Measurements from ENCODE around the gene R3HDM2.
A peak's percentile ranks its signal among the peaks of the same experiment; 100 is the strongest.

The R3HDM2 gene

DNA sequence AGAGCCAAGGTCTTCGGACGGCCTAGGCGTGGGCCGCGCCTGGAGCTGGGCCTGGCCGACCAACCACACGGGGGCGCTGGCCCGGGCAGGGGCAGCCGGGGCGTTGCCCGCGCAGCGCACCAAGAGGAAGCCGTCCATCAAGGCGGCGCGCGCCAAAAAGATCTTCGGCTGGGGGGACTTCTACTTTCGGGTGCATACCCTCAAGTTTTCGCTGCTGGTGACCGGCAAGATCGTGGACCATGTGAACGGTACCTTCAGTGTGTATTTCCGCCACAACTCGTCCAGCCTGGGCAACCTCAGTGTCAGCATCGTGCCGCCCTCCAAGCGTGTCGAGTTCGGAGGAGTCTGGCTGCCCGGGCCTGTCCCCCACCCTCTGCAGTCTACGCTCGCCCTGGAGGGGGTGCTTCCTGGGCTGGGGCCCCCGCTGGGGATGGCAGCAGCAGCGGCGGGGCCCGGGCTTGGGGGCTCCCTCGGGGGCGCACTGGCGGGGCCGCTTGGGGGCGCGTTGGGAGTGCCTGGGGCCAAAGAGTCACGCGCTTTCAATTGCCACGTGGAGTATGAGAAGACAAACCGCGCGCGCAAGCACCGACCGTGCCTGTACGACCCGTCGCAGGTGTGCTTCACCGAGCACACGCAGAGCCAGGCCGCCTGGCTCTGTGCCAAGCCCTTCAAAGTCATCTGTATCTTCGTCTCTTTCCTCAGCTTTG lies 205.7 kb downstream of the R3HDM2 start:
- DNase-seq: no peak

DNA sequence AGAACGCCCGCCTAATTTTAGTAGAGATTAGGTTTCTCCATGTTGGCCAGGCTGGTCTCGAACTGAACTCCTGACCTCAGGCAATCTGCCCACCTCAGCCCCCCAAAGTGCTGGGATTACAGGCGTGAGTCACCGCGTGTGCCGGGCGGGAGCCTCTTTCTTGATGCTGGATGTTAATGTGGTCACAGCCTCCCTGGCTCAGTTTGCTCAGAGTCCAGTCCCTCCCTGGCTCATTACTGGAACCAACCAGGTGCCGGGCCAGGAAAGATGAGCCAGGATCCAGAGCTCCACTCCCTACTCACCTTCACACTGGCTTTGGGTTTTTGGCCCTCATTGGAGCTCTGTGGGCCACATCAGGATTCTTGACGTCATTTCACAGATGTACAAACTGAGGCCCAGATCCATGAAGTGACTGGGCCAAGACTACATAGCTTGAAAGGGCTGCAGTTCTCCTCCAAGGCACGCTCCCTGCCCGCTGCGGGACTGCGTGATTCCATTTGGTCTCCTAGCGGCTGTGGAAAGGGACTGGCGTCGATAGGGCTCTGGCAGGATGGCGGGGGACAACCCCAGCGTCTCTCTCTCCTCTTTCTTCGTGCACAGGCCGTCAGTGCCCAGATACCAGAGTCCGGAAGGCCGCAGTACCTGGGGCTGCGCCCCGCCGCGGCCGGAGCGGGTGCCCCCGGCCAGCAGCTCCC lies 206.4 kb downstream of the R3HDM2 start:
- DNase-seq: no peak

DNA sequence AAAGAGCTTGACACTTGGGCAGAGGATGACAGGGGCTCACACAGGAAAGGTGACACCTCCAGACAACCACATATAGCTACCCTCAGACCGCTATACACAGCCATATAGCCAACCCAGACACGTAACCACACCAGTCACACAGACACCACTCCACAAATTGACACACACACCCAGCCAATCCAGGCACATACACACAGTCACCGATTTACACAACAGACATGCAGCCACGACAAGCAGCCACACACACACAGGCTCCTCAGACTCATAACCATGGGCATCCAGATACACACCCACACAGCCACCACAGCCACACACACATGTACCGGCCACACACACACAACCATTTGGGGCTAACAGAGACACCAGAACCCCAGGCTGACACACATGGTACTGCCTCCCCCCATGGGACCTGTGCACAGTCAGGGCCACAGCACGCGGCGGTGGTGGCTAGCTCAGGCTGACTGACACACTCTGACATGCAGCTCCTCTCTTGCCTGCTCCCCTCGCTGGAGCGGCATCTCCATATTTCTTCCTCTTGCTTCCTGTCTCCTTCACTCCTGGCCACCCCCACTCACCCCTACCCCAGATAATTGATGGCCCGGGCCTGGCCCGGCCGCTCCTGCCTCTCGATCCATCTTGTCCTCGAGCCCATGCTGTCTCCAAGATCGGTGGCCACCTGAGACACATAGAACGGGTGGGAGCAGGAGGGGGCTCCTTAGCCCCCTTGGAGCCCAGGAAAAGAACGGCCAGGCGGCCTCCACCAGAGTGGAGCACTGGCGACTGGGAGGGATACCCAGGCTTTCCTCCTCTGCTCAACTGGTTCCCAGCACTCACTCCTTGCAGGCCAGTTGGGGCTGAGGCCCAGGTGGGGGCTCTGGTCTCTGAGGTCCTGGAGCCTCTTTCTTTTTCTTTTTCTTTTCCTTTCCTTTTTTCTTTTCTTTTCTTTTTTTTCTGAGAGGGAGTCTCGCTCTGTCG lies 207.4 kb downstream of the R3HDM2 start:
- no peak for DNase-seq

DNA sequence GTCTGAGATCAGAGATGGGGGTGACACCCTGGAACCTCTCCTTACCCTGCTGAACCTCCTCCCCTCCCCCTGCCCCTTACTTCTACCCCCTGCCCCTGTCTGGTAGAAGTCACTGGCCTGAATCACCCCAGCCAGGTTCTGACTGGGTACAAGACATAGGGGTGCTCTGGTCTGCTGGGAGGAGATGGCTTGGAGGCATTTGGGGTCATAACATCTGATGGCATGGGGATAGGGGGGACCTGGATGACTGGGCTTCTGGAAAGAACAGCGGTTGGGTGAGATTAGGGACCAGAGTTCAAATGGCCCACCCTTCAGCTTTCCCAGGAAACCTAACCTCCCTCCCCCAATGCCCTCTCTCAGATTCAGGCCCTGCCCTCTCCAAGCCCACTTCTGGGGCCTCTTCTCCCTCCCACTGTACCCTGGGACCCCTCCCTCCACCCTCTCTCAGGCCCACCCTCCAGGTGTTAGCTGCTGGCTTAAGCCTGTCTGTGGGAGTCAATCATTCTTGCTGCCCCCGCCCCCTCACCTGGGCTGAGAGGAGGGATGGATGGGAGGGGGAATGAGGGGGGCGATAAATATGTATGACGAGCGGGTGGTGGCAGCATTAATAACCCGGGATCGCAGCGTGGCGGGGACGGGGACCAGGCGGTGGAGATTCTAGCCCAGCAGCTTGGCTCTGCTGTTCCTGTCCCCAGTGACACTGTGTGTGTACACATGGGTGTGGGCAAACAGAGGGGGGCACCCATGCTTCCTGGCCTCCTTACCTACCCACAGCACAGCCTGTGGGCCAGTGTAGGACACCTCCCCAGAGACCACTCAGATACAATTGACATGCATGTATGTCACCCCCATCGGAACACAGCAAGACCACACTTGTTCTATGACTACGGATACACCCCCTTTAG lies 208.3 kb downstream of the R3HDM2 start:
- DNase-seq: no peak

DNA sequence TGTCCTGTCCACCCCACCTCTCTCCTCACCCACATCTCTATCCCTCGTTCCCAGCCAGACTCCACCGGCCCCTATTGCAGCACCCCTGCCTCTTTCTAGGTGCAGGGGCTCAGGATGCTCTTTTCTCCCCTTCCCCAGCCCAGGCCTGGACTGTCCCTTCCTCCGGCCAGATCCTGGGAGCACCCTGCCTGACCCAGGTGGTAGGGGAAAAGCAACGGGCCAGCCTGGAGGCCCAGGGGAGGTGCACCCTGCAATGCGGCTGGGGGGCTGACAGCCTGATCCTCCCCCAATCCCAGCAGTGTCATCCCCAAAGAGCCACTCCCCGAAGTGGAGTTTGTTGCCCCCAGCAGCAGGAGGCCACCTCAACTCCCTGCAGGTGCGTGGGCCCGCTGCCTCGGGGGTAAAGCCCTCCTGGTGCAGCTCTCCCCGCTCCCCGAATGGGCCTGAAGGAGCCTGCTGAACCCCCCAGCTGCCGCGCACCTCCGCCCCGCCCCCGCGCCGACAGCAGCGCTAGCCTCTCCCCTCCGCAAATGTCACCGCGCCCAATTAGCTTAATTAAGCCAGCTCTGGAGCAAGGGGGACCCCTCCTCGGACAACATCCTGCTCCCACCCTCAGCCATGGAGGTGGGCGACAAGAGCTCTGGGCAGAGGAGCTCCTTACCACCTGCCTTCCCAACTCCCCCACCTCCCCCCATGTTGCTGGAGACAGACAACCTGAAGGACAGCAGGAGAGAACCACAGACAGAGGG lies 209.5 kb downstream of the R3HDM2 start:
- DNase-seq: no peak

DNA sequence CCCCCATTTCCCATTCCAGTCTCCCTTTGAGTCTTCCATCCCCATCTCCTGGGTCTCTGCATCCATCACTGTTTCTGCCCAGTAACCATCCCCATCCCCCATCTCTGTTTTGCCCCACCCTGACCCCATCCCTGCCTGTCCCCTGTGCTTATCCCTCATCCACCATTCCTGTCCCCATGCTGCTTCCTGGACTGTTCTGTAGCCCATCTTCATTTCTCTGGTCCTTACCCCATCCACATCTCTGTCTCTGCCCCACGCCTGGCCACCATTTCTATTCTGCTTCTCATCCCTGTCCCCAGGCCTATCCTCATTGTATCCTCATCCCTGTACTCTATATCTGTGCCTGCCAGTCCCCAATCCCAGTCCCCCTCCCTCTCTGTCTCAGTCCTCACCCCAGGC lies 210.1 kb downstream of the R3HDM2 start:
- DNase-seq: no peak

DNA sequence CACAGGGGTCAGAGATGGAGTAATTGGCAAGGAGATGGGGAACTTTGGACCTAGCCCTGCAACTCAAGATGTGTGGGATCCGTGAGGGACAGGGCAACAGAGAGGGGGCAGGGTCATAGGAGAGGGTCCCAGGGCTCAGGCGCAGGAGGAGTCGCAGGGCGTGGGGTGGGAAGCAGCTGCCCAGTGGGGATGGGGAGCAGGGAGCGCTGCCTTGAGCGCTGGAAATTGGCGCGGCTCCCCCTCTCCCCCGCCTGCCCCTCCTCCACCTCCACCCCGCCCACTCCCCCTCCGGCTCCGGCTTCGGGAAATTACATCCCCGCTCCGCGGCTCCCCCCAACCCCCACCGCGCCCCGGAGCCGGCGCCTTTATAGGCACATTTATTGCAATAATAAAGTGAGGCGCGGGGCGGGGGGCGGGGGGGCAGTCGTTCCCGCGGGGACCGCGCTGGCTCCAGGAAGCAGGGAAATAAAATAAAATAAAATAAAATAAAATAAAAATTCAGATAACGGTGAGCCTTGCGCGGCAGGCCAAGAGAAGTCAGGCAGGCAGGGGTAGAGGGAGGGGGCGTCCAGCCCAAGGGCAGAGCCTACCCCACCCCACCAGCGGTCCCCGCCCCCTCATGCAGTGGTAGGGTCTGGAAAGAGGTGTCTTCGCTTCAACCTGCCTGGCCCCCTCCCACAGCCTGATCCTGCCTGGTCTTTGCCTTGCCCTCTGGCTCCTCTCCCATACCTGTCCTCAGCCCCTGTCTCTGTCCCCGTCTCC lies 210.7 kb downstream of the R3HDM2 start:
- no peak for DNase-seq

DNA sequence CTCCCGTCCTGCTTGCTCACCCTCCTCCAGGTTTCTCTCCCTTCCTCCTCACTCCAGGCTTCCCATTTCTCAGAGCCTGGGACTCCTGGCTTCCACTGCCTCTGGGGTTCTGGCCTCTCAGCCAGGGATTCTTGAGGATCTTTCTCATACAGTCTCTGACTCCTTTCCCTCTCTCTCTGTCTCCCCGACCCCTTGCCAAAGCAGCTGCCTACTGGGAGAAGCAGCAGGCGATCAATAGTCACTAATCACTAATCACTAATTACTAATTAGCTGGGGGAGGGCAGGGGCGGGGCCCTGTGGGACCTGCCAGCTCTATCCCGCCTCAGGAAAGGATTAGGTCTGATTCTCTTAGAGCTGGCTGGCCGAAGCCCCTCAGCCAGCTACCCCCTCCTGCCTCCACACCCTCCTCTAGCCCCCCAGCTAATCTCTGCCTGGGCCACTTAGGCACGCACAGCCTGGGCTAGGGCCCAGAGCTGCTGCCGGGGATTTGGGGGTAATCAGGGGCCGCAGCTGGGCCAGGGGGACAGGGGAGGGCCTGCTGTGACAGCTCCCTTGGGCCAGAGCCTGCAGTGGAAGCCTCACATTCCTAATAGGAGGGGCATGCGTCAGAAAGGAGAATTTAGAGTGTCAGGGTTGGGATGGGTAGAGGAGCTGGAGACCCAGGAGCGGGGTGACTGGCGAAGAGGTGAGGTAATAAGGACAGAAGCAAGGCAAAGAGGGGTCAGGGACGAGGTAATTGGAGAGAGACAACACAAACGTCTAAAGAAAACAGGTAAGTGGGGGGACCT lies 211.4 kb downstream of the R3HDM2 start:
- no peak for DNase-seq

DNA sequence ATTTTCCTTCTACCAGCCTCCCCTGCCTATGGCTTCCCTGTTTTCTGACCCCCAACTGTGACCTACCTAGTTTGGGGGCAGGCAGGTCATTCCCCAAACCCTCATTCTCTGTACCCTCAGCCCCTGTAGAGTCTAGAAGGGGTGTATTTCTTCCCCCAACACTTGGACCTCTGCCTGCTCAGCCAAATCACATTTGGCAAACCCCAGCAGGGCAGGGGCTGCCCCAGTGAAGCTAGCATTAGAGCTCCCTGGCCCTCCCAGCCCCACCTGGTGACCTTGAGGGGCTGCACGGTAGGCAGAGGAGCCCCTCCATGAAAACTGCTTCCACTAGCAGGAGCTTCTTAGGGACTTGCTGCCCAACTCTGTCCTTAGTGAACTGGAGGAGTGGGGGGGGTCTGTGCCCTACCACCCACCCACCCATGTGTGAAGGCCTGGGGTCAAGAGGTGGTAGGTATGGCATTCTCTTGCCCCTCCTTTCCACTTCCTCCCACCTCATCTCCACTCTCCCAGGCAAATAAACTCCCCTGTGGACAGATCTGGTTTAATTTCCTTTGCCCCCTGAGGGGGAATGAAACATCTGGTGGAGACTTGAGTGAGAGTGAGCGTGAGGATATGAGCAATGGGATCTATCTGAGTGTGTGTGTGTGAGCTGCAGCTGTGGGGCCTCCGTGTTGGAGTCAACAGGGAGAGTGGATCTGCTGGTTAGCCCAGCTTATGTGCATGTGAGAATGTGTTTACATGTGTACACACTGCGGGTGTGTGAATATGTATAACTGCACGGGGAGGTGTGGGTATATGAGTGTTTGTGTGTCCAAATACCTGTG lies 212.6 kb downstream of the R3HDM2 start:
- DNase-seq: no peak

DNA sequence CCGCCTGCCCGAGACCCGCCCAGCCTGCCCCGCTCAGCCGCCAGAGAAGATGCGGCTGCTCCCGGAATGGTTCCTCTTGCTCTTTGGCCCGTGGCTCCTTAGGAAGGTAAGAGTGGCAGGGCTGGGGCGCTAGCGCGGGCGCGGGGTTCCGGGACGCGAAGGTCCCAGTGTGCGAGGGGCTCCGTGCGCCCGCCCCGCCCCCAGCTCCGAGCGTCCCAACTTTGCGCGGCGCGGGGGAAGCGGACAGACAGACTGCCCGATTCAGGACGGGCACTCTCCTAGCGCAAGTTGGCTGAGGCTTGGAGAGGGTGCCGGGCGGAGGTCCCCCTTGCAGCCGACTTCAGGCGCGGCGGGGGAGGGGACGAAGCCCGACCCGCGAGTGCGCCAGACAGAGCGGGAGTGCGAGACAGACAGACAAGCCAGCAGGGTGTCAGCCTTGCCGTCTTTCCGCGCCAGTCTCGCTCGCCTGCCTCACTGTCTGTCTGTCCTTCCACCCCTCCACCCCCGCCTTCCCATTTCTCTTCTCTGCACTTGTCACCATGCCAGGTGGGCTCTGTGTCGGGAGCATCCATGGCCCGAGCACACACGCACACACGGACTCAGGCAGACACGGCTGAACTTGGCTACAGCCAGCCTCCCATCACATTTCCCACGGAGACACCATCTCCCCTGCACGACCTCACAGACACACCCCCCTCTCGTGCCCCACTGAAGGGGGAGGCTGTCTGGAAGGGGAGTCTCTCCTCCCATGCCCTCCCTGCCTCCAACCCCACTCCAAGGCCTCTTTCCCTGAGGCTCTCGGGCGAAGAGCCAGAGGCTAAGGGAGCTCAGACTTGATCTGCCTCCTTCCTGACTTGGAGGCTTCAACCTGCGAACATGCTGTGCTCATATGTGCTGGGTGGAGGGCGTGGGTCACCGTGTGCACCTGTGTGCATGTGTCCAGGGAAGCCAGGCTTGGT lies 213.6 kb downstream of the R3HDM2 start:
- no peak for DNase-seq

DNA sequence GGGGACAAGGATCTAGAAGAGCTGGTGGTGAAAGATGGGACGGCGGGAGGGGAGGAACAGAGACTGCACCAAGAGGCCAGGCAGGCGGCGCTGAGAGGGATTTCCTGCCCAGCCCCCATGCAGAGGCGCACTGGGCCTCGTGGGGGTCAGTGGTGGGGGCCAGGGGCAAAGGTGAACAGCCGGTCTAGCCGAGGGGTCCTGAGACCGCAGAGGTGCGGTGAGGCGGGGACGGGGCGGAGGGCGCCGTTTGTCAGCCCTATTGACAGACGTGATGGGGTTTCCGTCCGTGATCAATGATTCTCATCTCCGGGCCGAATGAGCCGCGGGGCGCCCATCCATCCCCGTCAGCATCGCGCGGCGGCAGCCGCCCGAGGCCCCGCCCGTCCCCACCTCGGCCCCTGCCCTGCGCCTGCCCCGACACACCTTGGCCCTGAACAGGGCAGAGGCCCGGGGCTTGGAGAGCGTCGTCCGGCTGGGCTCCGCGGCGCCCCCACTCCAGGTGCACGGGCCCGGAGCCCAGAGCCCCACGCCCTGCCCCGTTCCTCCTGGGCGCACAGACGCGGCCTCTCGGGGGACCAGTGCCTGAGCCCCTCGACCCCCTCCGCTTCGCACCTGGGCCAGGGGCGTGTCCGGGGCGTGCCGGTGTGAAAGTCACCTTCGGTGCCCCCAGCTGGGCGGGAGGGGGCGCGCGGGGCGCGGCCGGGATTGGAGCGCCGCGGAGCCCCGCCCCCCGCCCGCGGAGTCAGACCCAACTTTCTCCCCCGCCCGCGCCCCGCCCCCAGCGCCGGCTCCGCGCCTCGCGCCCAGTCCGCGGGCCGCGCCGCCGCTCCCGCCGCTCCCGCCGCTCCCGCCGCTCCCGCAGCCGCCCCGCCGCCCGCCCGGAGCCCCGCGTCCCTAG lies 214.6 kb downstream of the R3HDM2 start, which contains the start of gene NXPH4:
Gene NXPH4 (plus strand): TSS at position 781 of the 898 bp plus-strand sequence. CDS start 176 bp downstream, outside the sequence.
- DNase-seq: no peak

DNA sequence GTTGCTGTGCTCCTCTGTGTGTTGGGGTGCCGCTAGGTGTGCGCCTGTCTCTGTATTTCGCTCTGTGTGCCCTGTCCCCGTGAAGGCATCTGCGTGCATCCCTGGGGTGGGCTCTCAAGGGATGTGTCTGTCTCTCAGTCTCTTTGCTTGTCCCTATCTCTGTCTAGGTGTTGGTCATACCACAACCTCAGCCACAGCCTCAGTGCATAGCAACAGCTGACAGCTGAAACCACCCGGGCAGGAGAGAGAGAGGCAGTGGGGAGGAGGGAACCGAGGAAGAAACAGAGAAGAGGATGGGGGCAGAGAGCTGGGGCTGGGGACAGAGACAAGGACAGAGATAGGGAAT lies 215.2 kb downstream of the R3HDM2 start:
- no peak for DNase-seq

DNA sequence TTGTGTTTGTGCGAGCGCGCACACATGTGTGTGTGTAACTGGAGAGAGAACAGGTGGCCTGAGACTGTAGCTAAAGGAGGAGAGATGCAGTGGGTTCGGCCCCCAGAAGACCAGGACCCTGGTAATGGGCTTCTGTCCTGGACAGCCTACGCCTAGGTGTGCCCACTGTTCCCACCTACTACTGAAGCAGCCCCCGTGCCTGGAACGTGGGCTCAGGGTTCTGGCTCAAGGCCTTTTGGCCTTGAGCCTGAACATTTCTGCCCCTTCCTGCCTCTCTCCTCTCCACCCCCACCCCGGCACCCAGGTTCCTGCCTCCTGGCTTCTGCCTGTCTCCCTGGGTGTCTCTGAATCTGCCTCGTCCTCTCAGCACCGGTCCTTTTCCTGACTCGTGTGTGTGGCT lies 215.8 kb downstream of the R3HDM2 start:
- DNase-seq: no peak

DNA sequence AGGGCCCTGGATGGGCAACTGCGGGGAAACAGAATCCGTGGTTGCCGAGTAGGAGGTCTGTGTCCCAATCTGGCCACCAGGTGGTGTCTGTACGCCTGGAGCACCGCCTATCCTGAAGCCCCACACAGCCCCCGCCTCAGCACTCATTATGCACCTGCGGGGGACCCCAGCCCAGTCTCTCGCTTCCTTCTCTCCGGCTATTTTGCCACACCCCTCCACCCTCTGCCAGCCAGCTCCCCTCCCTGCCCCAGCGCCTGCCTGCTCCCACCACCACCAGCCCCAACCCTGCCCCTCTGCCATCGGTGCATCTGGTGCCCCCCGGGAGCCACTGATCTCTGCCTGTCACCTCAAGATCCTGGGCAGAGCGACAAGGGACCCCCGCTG lies 216.5 kb downstream of the R3HDM2 start:
- peak; percentile 38 for DNase-seq

DNA sequence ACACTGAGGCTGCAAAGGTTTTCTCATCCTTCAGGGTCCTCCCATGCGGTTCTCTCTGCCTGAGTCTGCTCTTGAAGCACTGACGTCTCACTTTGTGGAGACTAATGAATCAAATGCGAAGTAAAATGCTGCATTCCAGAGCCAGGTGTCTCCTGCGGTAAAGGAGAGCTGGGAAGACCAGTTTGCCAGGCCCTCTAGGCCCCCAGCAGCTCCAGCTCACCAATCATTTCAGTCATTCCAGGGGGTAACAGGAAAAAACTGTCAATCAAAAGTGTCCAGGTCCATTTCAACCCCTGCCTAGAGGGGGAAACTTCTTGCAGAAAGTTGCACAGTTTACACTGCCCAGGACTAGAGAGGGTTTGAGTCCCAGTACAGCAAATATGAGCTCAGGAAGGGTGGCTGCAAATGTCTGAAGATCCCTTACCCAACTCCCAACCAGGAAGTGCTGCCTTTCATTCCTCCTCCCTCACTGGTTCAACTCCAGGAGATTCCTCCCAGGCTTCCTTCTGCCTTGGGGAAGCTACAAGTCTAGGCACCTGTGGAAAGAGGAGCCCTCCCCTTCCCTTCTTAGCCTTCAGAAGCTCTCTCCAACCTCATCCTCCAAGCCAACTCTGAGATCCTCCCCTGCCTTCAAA lies 217.0 kb downstream of the R3HDM2 start:
- DNase-seq: no peak

DNA sequence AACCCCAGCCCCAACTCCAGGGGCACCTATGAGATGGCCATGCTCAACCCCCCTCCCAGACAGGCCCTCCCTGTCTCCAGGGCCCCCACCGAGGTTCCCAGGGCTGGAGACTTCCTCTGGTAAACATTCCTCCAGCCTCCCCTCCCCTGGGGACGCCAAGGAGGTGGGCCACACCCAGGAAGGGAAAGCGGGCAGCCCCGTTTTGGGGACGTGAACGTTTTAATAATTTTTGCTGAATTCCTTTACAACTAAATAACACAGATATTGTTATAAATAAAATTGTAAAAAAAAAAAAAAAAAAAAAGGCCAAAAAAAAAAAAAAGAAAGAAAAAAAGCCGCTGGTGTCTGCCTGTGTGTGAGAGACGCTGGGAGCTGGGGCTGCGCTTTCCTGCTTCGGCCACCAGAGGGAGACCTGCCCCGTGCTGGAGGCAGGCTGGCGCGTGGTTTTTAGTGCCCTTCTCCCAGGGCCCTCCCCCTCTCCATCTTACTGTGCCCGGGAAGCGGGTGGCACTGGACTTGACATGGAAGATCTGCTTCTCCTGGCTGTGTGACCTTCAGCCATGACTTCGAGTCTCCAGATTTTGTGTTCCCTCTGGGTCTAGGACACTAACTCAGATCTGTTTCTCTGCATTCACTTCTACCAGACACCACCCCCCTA lies 217.7 kb downstream of the R3HDM2 start:
- DNase-seq: peak; percentile 63

Measured in kidney glomerular epithelial cell (primary cell).